K562 (cell line): ENCODE measurements around the gene MEIKIN. TPM values are rescaled to one million over a fixed set of nuclear protein-coding genes. Genes with fewer than 3 reads are reported as not detected.
A peak's percentile ranks its signal among the peaks of the same experiment; 100 is the strongest.

Experiments used
- ATF4 ChIP-seq: fragments of 450-650 bp; formaldehyde crosslinking; IDR thresholded peaks from 2 replicates; pipeline ENCODE4 v1.4.0; 2022; ENCODE audit warnings: mild to moderate bottlenecking, moderate library complexity
- BRF2 ChIP-seq: IDR thresholded peaks from 3 replicates; pipeline ENCODE4 v1.6.1; 2011; ENCODE audit warnings: borderline replicate concordance, mild to moderate bottlenecking; ENCODE audit not compliant: insufficient read length, insufficient read depth
- C11orf30 ChIP-seq: fragments of 450-650 bp; IDR thresholded peaks from 2 replicates; pipeline ENCODE4 v1.6.1; 2016; ENCODE audit warnings: low read depth, mild to moderate bottlenecking
- CLOCK ChIP-seq: fragments of 250-450 bp; sonication (Bioruptor Pico); IDR thresholded peaks from 2 replicates; pipeline ENCODE4 v1.4.0; 2020; ENCODE audit warnings: mild to moderate bottlenecking, moderate library complexity, borderline replicate concordance
- CREM ChIP-seq: IDR thresholded peaks from 2 replicates; pipeline ENCODE4 v1.6.1; 2014; ENCODE audit warnings: antibody characterized with exemption, low read depth
- CXXC5 ChIP-seq: fragments of 250-450 bp; sonication (Bioruptor Pico); IDR thresholded peaks from 2 replicates; pipeline ENCODE4 v1.8.0; 2022; ENCODE audit warnings: inconsistent platforms, mild to moderate bottlenecking, moderate library complexity
- DNMT1 ChIP-seq: fragments of 450-650 bp; IDR thresholded peaks from 2 replicates; pipeline ENCODE4 v1.6.1; 2016; ENCODE audit warnings: antibody characterized with exemption, mild to moderate bottlenecking
- JUNB ChIP-seq: fragments of 450-650 bp; formaldehyde crosslinking; conservative IDR thresholded peaks from 2 replicates; pipeline ENCODE4 v1.4.0; 2020; ENCODE audit warnings: mild to moderate bottlenecking
- MAFG ChIP-seq: fragments of 450-650 bp; conservative IDR thresholded peaks from 2 replicates; pipeline ENCODE4 v1.6.1; 2016; ENCODE audit warnings: missing genetic modification characterization, missing compliant biosample characterization
- PREB ChIP-seq: sonication (generic); formaldehyde crosslinking; IDR thresholded peaks from 2 replicates; pipeline ENCODE4 v1.8.1; 2023; ENCODE audit warnings: mild to moderate bottlenecking, missing genetic modification reagents
- PRPF4 ChIP-seq: fragments of 200-400 bp; formaldehyde crosslinking; IDR thresholded peaks from one replicate; pipeline ENCODE4 v1.6.1; 2017; ENCODE audit warnings: low read length, low read depth, mild to moderate bottlenecking; ENCODE audit not compliant: insufficient read depth, poor library complexity, severe bottlenecking
- RBBP5 ChIP-seq: fragments of 200-600 bp; sonication (generic); IDR thresholded peaks from 2 replicates; pipeline ENCODE4 v1.6.1; 2012; ENCODE audit warnings: borderline replicate concordance, mild to moderate bottlenecking, low read length, control low read depth, inconsistent platforms; ENCODE audit not compliant: insufficient read depth, poor library complexity, severe bottlenecking
- RBFOX2 ChIP-seq: fragments of 200-400 bp; formaldehyde crosslinking; IDR thresholded peaks from 2 replicates; pipeline ENCODE4 v1.6.1; 2017; ENCODE audit warnings: low read depth, mild to moderate bottlenecking, low read length, moderate library complexity
- SIN3A ChIP-seq, 2 experiments: fragments of 150-350 bp in 1 of 2; IDR thresholded peaks; 2 replicates each; pipeline ENCODE4 v1.6.1; 2011 to 2016; ENCODE audit warnings: borderline replicate concordance in 2 of 2, low read depth in 2 of 2, low read length in 2 of 2, mild to moderate bottlenecking in 2 of 2, moderate library complexity in 2 of 2; ENCODE audit not compliant: control insufficient read depth in 1 of 2
- SIRT6 ChIP-seq: IDR thresholded peaks from one replicate; pipeline ENCODE4 v1.6.1; 2012; ENCODE audit warnings: low read depth, mild to moderate bottlenecking, control low read depth, inconsistent platforms, low read length, moderate library complexity
- SLC30A9 ChIP-seq: fragments of 250-450 bp; sonication (Bioruptor Pico); IDR thresholded peaks from 2 replicates; pipeline ENCODE4 v1.8.0; 2022; ENCODE audit warnings: mild to moderate bottlenecking, moderate library complexity
- TCF7 ChIP-seq: sonication (generic); IDR thresholded peaks from 2 replicates; pipeline ENCODE4 v1.6.1; 2016; ENCODE audit warnings: antibody characterized with exemption, borderline replicate concordance
- ZBTB43 ChIP-seq: sonication (generic); formaldehyde crosslinking; IDR thresholded peaks from 2 replicates; pipeline ENCODE4 v1.8.0; 2023; ENCODE audit warnings: mild to moderate bottlenecking, missing genetic modification reagents
- ZNF274 ChIP-seq: IDR thresholded peaks from 2 replicates; pipeline ENCODE4 v1.6.1; 2011; ENCODE audit warnings: low read depth, mild to moderate bottlenecking, low read length, moderate library complexity, borderline replicate concordance
- polyA plus RNA-seq, 8 experiments: library from polyadenylated mRNA; depleted of rRNA in 4 of 8; stranded (reverse) in 5 of 8; unstranded in 3 of 8; fragments of >200 nt; fragmentation: Nextera tagmentation in 2 of 8; fragmentation: Illumina TruSeq in 1 of 8; extraction: Ambion mirVana in 2 of 8; extraction: Trizol in 1 of 8; gene quantifications; 2 replicates each; pipeline versions ENCODE4 v1.2.1 to v1.2.3, GENCODE V29; 2011 to 2014; ENCODE audit warnings: inconsistent platforms in 1 of 8, missing spikeins in 1 of 8
- total RNA-seq, 7 experiments: library from RNA; depleted of rRNA in 6 of 7; stranded (reverse); fragments of >200 nt in 6 of 7; fragmentation: Illumina TruSeq in 2 of 7; extraction: Trizol in 2 of 7; gene quantifications; 2 replicates each; pipeline versions ENCODE4 v1.2.1 to v1.2.3, GENCODE V29; 2011 to 2021; ENCODE audit warnings: low replicate concordance in 1 of 7

MEIKIN gene
- total and polyA plus RNA-seq, 9 of the 15 experiments (the other 6 are each of a cell fraction or from before 2014, with no cell fraction given) = 0.18 TPM; not detected in 8

DNA sequence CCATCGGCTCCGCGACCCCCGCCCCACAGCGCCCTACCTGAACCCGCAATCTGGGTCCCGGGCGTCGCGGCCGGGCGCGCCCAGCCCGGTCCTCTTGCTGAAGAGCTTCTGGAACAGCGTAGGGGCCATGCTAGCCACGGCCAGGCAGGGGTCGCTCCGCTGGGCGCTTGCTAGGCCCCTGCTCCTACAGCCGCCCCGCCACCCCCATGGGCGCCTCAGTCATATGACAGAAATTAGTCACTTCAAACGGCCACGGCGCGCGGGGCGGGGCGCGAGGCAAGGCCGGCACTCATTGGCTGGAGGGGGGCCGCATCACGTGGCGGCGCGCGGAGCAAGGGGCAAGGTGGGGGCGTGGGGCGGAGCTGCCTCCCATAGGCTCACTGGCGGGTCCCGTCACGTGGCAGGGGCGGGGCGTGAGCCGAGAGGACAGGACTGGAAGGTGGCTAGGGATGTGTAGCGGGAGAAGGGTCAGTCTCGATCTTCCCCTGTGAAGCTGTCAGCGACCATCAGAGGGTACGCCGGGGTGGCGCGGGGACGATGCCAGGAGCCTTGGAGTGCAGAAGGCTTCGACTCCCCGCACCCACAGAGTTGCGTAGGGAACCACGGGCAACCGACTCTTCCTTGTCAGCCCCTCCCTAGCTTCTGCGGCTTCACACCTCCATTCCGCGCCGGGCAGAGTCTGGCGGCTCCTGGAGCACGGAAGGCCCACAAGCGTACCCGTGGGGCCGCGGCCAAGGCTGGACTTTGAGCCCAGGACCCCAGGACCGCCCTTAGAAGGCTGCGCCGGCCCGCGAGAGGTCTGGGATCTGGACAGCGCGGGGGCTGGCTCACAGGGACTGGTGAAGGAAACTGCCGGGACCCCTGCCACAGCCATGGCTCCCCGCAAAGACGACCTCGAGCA is 148.4 kb downstream of the MEIKIN start, which contains the start of gene FNIP1 (continued):
- TF ChIP-seq ATF4 (CRISPR knock-in tag) (no peak), PREB (0 out of 2 replicates have a peak, but pooled peaks have one; percentile 72), CXXC5 (peak; percentile 88), RBFOX2 (peak; percentile 99), JUNB (CRISPR knock-in tag) (peak; percentile 48; the same call in 1 of the 2 replicates), TCF7 (no peak), BRF2 (no peak), CLOCK (CRISPR knock-in tag) (no peak), SIRT6 (no peak), SIN3A (IDR thresholded peaks at IDR 0.05; ENCODE audit: borderline replicate concordance in 2 of 2, control insufficient read depth in 1 of 2, low read depth in 2 of 2, low read length in 2 of 2) (no peak; a peak in 1 of 4 replicates), SLC30A9 (CRISPR knock-in tag) (no peak), MAFG (no peak), RBBP5 (peak; percentile 79), ZNF274 (no peak), DNMT1 (no peak), CREM (peak; percentile 91), C11orf30 (peak; percentile 77), PRPF4 (peak; percentile 35), ZBTB43 (peak; percentile 90)
